B cell (primary cell): ENCODE data around the gene AFF1. TPM values are rescaled to one million over a fixed set of nuclear protein-coding genes. Genes with fewer than 3 reads are reported as not detected.

Experiments
- ATAC-seq: fragments of 200-7000 bp; cut with Tn5 transposase; one replicate; pipeline ENCODE4 v1.10.0; 2021; ENCODE audit warnings: low read depth, mild to moderate bottlenecking, moderate number of reproducible peaks, moderate library complexity
- CTCF ChIA-PET: fragments of 350-600 bp; sonication (Branson Sonifier 250); formaldehyde crosslinking; loops from one replicate; lab custom pipeline; 2021; ENCODE audit warnings: antibody characterized with exemption, inconsistent platforms; lab: Charles Lee
- POLR2A ChIA-PET: fragments of 350-600 bp; sonication (Branson Sonifier 250); formaldehyde crosslinking; loops from one replicate; lab custom pipeline; 2021; ENCODE audit warnings: antibody characterized with exemption; lab: Charles Lee
- DNase-seq: peaks from one replicate; pipeline ENCODE4 v3.0.0; 2013
- H2AFZ ChIP-seq: 2 replicates; pipeline ENCODE4 v1.6.1; 2012; ENCODE audit warnings: mild to moderate bottlenecking, low read depth, low read length; ENCODE audit not compliant: insufficient read depth, poor library complexity, severe bottlenecking
- H3K27ac ChIP-seq, 2 donors: 1 replicate in 1 of 2; 2 replicates in 1 of 2; pipeline ENCODE4 v1.5.1; 2012 to 2013; ENCODE audit warnings: low read length in 2 of 2, mild to moderate bottlenecking in 2 of 2, moderate library complexity in 1 of 2
- H3K27me3 ChIP-seq, 4 experiments: fragments of 200-600 bp in 1 of 4; sonication (generic) in 1 of 4; replicated peaks in 1 of 4; 1 replicate in 2 of 4; 2 replicates in 2 of 4; pipeline versions ENCODE4 v1.6.1 to v1.7.0; 2013 to 2016; ENCODE audit warnings: low read length in 3 of 4, mild to moderate bottlenecking in 2 of 4, mixed read lengths in 1 of 4, moderate library complexity in 1 of 4; ENCODE audit not compliant: insufficient read depth in 4 of 4, control insufficient read depth in 3 of 4; ENCODE audit errors: control extremely low read depth in 1 of 4
- H3K36me3 ChIP-seq, 2 experiments: replicated peaks in 1 of 2; 1 replicate in 1 of 2; 2 replicates in 1 of 2; pipeline versions ENCODE4 v1.6.1 to v1.7.1; 2013; ENCODE audit warnings: low read length in 1 of 2; ENCODE audit not compliant: insufficient read depth in 2 of 2, control insufficient read depth in 1 of 2; ENCODE audit errors: control extremely low read depth in 1 of 2, extremely low read depth in 1 of 2
- H3K4me1 ChIP-seq, 2 donors: fragments of 200-600 bp in 1 of 2; sonication (generic) in 1 of 2; 1 replicate in 1 of 2; 2 replicates in 1 of 2; pipeline versions ENCODE4 v1.5.1 to v1.6.1; 2013 to 2017; ENCODE audit warnings: low read length in 2 of 2; ENCODE audit not compliant: control insufficient read depth in 2 of 2, insufficient read depth in 2 of 2
- H3K4me2 ChIP-seq: replicated peaks from 2 replicates; pipeline ENCODE3; 2012; ENCODE audit warnings: mild to moderate bottlenecking, low read depth, low read length; ENCODE audit not compliant: poor library complexity, severe bottlenecking
- H3K4me3 ChIP-seq, 5 experiments: fragments of 200-600 bp in 1 of 5; sonication (generic) in 1 of 5; 1 replicate in 3 of 5; 2 replicates in 2 of 5; pipeline versions ENCODE4 v1.5.1 to v1.7.0; 2011 to 2016; ENCODE audit warnings: low read length in 4 of 5, mild to moderate bottlenecking in 4 of 5, low read depth in 2 of 5, control low read depth in 1 of 5, moderate library complexity in 1 of 5; ENCODE audit not compliant: insufficient read depth in 1 of 5; ENCODE audit errors: control extremely low read depth in 1 of 5, extremely low read depth in 1 of 5
- H3K79me2 ChIP-seq: fragments of 200-600 bp; sonication (generic); one replicate; pipeline ENCODE4 v1.6.0; 2016; ENCODE audit warnings: low read length; ENCODE audit not compliant: control insufficient read depth, insufficient read depth
- H3K9ac ChIP-seq: fragments of 200-600 bp; sonication (generic); 2 replicates; pipeline ENCODE4 v1.6.1; 2017; ENCODE audit warnings: mild to moderate bottlenecking, low read length, moderate library complexity
- H3K9me3 ChIP-seq, 3 donors: one replicate each; pipeline versions ENCODE4 v1.6.1 to v1.7.1; 2013; ENCODE audit warnings: low read length in 2 of 3; ENCODE audit not compliant: control insufficient read depth in 2 of 3, insufficient read depth in 1 of 3; ENCODE audit errors: control extremely low read depth in 1 of 3
- H4K20me1 ChIP-seq: 2 replicates; pipeline ENCODE4 v1.6.0; 2012; ENCODE audit warnings: mild to moderate bottlenecking, low read length; ENCODE audit not compliant: insufficient read depth, control insufficient read depth, poor library complexity, severe bottlenecking
- H3K27ac Mint-ChIP-seq: one replicate; pipeline ENCODE4 v1.8.0; 2021; ENCODE audit warnings: mixed read lengths
- H3K27me3 Mint-ChIP-seq: one replicate; pipeline ENCODE4 v1.8.0; 2021; ENCODE audit warnings: mixed read lengths
- H3K4me1 Mint-ChIP-seq: one replicate; pipeline ENCODE4 v1.8.0; 2021; ENCODE audit warnings: mixed read lengths
- H3K4me3 Mint-ChIP-seq: one replicate; pipeline ENCODE4 v1.8.0; 2021; ENCODE audit warnings: mixed read lengths
- H3K9me3 Mint-ChIP-seq: one replicate; pipeline ENCODE4 v1.8.0; 2022; ENCODE audit warnings: mixed read lengths; ENCODE audit not compliant: insufficient read depth
- CTCF ChIP-seq: fragments of 200-600 bp; IDR thresholded peaks from one replicate; pipeline ENCODE4 v1.8.0; 2022; ENCODE audit warnings: antibody characterized with exemption, mild to moderate bottlenecking
- EZH2 ChIP-seq: IDR thresholded peaks from 2 replicates; pipeline ENCODE4 v1.6.1; 2012; ENCODE audit warnings: borderline replicate concordance, low read depth, mild to moderate bottlenecking, moderate library complexity, low read length; ENCODE audit not compliant: insufficient read depth, poor library complexity, severe bottlenecking
- WGBS: methylation state at CpG from one replicate; pipeline ENCODE4 v1.1.5; 2013; ENCODE audit warnings: missing lambda C conversion rate; ENCODE audit not compliant: insufficient coverage; 5-methylcytosine and 5-hydroxymethylcytosine counted together
- intact Hi-C: fragments of 100-400 bp; cut with micrococcal nuclease; formaldehyde crosslinking; loops from one replicate; pipeline ENCODE4 v1.10.0; 2022
- polyA plus RNA-seq: library from polyadenylated mRNA; depleted of rRNA; stranded (reverse); fragments of >200 nt; gene quantifications from 2 replicates; pipeline ENCODE4 v1.2.3, GENCODE V29; 2012
- total RNA-seq, 2 donors: library from RNA; stranded (reverse); fragments of 120-200 nt in 1 of 2; gene quantifications; 1 replicate in 1 of 2; 2 replicates in 1 of 2; pipeline versions ENCODE4 v1.2.3 to v1.2.4, GENCODE V29; 2013 to 2022

Gene AFF1
- total and polyA plus RNA-seq, 2 donors (not counting 1 experiment from before 2014, with no cell fraction given), result 15.3 to 135 TPM

- Histone ChIP-seq H3K79me2 (peaks cover 4% of the 10 kb centered on the region), H3K36me3 (peaks cover 7 to 80% of the 10 kb centered on the region in 2 experiments), H3K4me2 (no peak overlapping the region), H3K9me3 (no peaks in the 10 kb centered on the region), H3K27me3 (no peaks in the 10 kb centered on the region), H3K9ac (no peak overlapping the region), H2AFZ (no peak overlapping the region), H3K27ac (no peak overlapping the region), H4K20me1 (peaks cover 8% of the 10 kb centered on the region), H3K4me3 (no peak overlapping the region), H3K4me1 (no peaks in the 10 kb centered on the region)
- no peak overlapping the region for H3K4me3 Mint-ChIP-seq
- intact Hi-C loops, result no loop called here
- WGBS, result no CpG with 5 or more reads among the region's 4 CpGs
- POLR2A ChIA-PET, result no interaction called here
- no peak overlapping the region for H3K27ac Mint-ChIP-seq
- no peaks in the 10 kb centered on the region for H3K27me3 Mint-ChIP-seq
- H3K9me3 Mint-ChIP-seq, result no peaks in the 10 kb centered on the region
- no peak for ATAC-seq
- DNase-seq, result no peak
- CTCF ChIA-PET, result no interaction called here
- no peak for TF ChIP-seq EZH2
- TF ChIP-seq CTCF, result no peak
- H3K4me1 Mint-ChIP-seq, result no peaks in the 10 kb centered on the region
Measured at GRCh38 chr4:87112063-87112462, 177.3 kb downstream of the AFF1 start.

GRCh38 chr4:87114245-87115062 lies 179.6 kb downstream of the AFF1 start:
- Histone ChIP-seq H3K27me3 (no peaks in the 10 kb centered on the region), H4K20me1 (peaks cover 12% of the 10 kb centered on the region), H2AFZ (no peak overlapping the region), H3K9me3 (no peaks in the 10 kb centered on the region), H3K79me2 (peaks cover 4% of the 10 kb centered on the region), H3K4me3 (no peak overlapping the region), H3K4me1 (no peaks in the 10 kb centered on the region), H3K36me3 (peaks cover 2 to 65% of the 10 kb centered on the region in 2 experiments), H3K9ac (no peak overlapping the region), H3K27ac (no peak overlapping the region), H3K4me2 (no peak overlapping the region)
- H3K4me1 Mint-ChIP-seq, result peaks cover 2% of the 10 kb centered on the region
- no peak for DNase-seq
- H3K27me3 Mint-ChIP-seq, result no peaks in the 10 kb centered on the region
- no peak overlapping the region for H3K4me3 Mint-ChIP-seq
- intact Hi-C loops, result no loop called here
- H3K9me3 Mint-ChIP-seq, result no peaks in the 10 kb centered on the region
- ChIA-PET POLR2A (no interaction called here), CTCF (interaction anchor here (1.0 to 4.6 kb wide), 4 partner anchors 21 to 193 kb away, joined by 3 to 37 read pairs (median 4); no protein-coding TSS in a partner anchor)
- no peak for TF ChIP-seq EZH2
- no peak for TF ChIP-seq CTCF
- H3K27ac Mint-ChIP-seq, result no peak overlapping the region
- WGBS, result 96% methylated on average over 15 of the region's 24 CpGs
- no peak for ATAC-seq
